ENCODE data around the gene NELL2.
"Not testable (repeated sequence)": the region's sequence is repeated elsewhere in the genome, so short reads cannot be mapped to it uniquely, and the experiment has no call there.

Gene NELL2

DNA sequence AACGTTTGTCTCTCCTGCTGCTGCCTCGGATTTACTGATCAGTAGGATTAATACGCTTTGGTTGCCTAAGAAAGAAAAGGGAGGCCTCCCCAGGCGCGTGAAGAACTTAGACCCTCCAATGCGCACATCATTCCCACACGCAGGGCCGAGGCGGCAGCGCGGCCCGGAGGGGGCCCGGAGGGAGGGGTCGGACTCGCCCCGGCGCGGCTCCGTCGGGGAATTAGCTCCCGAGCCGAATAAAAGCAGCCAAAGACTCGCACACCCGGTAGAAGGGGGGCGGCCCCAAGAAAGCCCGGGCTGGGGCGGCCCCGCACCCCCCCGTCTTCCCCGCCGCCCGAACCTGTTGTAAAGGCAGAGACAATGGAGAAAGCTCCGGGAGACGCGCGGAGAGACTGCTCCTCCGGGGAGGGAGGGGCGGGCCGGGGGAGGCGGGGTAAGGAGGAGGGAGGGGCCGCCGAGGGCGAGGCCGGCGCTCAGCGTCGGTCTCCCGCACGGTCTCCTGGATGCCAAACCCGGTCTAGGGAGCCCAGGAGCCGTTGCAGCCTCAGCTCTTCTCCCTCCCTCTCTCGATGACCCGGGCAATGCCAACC, at the start of gene NELL2:
Gene NELL2 (minus strand): TSS at position 362 of the 590 bp plus-strand sequence. CDS start 446 bp downstream, outside the sequence.
- no peak for DNase-seq (ENCODE audit: low read depth)

DNA sequence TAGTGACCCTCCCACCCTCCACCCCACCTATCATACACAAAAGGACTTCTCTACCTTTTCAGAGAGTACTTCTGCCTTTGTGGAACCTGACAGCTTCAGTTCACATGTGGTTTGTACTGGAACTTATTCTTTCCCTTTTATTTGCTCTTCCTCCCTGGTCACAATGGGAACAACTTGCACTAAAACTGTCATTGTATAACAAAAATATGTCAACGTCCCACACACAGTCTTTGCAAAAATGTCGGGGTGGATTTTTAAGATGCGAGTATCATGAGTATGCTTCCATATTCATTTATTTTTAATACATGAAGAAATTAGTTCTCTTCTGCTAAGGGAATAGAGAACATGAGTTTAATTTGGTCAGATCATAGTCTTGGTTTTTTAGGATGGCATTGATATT, 45.6 kb upstream of the NELL2 start:
- no peak for DNase-seq (ENCODE audit: low read depth)

DNA sequence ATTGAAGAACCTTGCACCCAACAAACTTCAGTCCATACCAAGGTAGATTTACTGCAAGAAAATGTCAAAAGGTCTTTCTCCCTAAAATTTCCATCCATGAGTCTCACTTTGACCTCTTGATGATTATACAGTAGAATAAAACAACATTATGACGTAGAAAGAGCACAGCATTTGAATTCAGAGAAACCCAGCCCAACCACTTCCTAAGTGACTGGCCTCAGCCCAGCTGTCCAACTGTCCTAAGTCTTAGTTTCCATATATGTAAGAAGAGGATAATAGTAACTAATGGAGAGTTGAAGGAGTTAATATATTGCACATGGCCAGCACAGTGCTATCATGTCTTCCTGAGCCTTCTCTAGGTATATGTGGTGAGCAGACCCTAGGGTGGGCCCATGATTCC, 41.0 kb upstream of the NELL2 start:
- no peak for DNase-seq (ENCODE audit: low read depth)

DNA sequence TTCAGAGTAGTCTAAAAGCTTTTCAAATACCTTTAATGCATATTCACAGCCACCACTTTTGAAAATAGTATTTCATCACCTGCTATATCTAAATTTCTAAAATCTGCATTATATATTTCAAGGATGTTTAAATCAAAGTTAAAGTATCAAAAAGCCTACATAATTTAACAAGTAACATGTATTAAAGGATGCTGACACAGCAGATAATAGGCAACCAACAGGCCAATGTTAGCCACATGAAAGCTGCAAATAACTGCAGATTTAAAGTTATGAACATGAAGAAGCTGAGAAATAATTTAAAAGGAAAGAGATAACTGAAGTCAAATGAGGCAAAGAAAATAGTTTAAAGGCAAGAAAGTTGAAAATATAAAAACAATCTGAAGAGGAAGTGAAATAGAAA, 39.8 kb upstream of the NELL2 start:
- no peak for DNase-seq (ENCODE audit: low read depth)

DNA sequence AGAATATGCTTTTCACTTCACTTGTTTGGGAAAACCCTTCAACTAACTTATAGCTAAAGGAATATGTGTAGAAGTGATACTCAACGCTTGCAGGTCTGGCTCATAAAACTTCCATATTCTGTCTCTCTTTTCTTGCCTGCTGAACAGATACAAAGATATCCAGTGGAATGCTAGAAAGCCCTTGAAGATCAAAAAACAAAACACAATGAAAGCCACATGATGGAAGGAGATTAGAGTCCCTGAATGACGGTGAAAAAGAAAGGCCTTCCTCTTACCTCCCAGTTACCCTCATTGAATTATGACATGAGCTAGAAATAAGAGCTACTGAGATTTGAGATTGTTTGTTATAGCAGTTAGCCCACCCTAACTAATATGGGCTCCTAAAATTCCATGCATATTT, 28.2 kb upstream of the NELL2 start:
- DNase-seq (ENCODE audit: low read depth) = no peak

DNA sequence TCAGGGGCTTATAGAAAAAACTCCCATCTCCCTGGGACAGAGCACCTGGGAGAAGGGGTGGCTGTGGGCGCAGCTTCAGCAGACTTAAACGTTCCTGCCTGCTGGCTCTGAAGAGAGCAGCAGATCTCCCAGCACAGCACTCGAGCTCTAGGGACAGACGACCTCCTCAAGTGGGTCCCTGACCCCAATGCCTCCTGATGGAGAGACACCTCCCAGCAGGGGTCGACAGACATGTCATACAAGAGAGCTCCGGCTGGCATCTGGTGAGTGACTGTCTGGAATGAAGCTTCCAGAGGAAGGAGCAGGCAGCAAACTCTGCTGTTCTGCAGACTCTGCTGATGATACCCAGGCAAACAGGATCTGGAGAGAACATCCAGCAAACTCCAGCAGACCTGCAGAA, 22.0 kb upstream of the NELL2 start:
- DNase-seq (ENCODE audit: low read depth) = not testable (repeated sequence)

DNA sequence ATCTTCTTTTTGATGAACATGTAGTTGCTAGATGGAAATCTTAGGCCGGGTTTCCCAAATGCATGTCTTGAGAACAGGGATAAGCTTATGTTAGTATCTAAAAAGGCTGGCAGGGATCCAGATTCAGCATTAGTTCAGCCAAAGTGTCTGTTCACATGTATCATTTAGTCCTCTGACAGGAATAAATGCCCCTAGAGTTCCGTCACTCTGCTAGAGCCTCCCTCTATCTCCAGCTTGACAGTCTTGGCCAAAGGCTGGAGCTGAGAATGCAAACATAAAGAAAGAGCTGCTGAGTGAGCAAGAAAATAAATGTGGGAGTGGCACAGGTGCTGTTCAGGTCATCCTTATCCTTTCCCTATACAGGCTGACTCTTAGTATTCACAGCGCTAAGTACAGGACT, 13.8 kb upstream of the NELL2 start:
- DNase-seq (ENCODE audit: low read depth) = no peak

DNA sequence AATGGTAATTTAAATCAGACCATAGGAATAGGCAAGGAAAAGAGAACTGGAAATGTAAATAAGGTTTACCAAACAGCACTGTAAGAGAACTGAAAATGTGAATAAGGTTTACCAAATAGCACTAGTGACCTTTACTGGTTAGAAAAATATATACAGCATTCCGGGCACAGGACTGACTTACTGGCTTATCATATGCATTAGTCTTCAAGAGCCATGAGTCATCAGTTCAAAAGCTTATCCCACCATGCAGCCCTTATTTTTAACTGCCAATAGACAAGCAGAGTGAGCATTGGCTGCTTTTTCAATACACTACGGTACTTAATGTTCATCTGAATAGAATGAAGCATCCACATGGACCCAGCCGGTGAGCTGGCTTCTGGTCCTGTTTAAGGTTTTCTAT, 13.0 kb upstream of the NELL2 start:
- no peak for DNase-seq (ENCODE audit: low read depth)

DNA sequence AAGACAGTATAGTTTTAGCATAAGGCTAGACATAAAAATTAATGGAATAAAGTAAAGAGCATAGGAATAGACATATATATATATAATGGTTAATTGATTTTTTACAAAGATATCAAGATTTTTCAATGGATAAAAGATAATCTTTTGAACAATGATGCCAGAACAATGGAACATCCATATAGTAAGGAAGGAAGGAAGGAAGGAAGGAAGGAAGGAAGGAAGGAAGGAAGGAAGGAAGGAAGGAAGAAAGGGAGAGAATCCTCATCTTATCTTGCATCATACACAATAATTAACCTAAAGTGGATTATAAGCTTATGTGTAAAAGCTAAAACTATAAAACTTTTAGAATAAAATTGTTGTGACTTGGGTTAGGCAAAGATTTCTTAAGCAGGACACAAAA, 9.8 kb upstream of the NELL2 start:
- no peak for DNase-seq (ENCODE audit: low read depth)

DNA sequence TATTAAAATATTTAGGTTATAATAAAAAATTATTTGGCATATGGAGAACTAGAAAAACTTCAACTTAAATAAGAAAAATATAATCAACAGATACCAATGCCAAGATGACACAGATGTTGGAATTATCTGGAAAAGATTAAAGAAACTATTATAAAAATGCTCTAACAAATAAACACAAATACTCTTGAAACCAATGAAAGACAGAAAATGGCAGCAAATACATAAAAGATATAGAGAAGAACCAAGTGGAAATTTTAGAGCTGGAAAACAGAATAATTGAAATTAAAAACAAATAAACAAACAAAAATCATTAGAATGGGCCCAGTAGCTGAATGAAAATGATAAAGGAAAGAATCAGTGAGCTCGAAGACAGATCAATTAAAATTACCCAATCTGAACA, 5.1 kb upstream of the NELL2 start:
- no peak for DNase-seq (ENCODE audit: low read depth)

DNA sequence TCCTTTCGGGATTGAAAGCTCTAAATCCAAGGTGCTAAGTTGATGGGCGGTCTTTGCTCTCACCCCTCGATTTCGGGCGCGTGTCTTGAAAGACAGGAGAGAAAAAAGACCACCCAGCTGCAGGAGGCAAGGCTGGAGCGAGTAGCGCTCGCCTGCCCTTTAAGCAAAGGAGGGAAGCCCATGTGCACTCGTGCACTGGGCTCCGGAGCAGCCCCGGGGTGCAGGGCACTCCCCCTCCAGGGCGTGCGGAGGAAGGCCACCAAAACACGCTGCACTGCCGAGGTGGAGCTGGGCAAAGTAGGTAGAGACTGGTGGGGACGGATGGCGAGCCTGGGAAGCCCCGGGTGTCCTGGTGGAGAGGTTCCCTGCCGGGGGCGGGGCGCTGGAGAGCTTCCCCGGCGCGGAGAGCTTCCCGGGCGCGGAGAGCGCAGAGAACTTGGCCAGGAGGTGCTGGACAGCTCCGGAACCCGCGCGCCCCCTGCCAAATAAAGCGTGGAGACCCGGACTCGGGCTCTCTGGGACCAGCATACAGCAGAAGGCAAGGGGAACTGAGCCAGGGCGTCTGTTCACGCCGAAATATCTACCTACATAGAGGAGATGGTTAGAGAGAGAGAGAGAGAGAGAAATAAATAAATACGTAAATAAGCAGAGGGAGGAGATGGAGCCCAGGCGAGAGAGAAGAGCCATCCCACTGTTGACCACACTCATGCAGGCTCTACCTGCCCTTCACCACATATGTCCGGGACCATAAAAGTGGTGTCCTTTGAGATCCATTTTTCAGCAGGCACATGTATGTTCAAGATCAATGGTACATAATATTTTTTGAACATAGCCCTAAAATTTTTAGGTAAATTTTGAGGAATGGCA, 662 bp upstream of the NELL2 start:
- no peak for DNase-seq (ENCODE audit: low read depth)

DNA sequence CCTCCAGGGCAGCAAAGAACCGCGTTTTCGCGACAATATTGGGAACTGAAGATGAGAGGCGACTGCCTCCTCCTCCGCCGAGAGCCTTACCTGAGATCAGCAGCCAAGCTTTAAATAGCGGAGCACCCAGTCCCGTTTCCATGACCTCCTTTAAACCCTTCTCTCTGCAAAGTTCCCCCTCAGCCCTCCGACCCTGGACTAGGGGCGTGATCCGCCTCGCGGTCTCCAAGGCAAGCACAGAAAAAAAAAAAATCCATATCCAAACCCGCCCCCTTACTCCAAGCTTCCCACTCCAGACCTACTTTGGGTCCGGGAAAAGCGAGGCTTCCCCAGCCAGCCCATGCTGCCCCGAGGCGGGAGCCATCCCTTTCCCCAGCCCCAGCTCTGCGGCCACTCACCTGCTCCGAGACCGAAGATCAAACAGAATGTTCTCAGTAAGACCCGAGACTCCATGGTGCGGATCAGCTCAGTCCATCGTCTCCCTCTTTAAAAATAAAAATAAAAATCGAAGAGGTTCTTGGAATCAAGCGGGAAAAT, 630 bp downstream of the NELL2 start:
- DNase-seq (ENCODE audit: low read depth) = no peak

DNA sequence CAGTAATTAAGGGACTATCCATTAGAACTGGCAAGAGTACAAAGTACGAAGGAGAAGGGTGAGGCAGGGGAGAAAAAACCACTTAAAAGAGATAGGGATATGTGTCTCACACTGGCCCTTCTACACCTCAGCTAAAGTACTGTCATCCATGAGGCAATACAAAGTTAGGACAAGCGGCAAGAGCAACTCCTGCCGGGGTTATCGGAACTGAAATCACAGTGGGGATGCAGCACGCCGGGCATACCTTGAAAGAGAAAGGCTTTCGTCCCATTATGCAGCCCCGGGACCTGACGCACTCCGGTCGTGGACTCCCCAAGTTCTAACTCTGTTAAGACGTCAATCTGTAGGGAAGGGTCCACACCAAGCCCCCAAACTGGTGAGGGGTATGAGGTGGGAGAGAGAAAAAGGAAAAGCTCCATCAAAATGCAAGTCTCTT, 1.1 kb downstream of the NELL2 start:
- no peak for DNase-seq (ENCODE audit: low read depth)

DNA sequence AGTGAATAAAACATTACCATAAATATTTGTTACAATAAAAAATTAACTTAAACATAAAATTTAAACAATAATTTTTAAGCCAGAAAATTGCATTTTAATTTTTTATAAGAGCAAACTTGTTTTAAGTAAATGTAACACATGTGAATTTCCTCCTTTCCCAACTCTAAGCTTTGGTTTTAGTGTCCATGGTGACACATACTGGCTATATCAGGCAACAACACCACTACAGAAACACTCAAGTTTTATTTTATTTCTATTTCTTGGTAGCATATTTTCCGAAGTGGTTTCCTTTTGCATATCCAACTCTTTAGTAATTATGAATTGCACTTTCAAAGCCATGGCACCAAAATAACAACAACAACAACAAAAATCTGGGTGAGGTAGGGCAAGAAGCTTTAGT, 2.2 kb downstream of the NELL2 start:
- DNase-seq (ENCODE audit: low read depth) = no peak

DNA sequence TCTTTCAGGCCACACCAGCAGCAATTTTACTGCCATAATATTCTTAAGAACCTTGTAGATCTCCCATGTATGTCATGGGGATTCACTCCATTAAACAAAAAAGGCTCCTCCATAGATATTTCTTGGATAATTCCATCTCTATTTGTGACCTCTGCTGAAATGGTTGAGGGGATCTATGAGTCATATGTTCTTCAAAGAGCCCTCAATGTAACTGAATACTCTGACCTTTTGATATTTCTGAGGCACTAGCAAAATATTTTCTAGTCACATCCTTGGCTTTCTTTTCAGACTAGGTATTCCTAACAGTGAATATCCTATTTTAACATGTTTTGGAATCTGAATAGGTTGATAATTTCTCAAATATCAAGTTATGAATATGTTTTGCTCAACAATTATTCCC, 6.6 kb downstream of the NELL2 start:
- DNase-seq (ENCODE audit: low read depth) = no peak

DNA sequence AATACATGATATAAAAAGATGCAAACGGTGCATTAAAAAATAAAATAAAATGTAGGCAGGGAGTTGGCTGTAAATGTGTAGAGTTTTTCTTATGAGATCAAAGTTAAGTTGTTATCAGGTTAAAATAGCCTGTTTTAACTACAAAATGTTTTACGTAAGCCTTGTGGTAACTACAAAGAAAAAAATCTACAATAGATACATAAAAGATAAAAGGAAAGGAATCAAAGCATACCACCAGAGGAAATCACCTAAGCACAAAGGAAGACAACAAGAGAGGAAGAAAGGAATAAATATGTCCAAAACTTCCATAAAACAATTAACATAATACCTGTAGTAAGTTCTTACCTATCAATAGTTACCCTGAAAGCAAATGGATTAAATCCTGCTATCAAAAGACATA, 12.2 kb downstream of the NELL2 start:
- DNase-seq (ENCODE audit: low read depth) = no peak

DNA sequence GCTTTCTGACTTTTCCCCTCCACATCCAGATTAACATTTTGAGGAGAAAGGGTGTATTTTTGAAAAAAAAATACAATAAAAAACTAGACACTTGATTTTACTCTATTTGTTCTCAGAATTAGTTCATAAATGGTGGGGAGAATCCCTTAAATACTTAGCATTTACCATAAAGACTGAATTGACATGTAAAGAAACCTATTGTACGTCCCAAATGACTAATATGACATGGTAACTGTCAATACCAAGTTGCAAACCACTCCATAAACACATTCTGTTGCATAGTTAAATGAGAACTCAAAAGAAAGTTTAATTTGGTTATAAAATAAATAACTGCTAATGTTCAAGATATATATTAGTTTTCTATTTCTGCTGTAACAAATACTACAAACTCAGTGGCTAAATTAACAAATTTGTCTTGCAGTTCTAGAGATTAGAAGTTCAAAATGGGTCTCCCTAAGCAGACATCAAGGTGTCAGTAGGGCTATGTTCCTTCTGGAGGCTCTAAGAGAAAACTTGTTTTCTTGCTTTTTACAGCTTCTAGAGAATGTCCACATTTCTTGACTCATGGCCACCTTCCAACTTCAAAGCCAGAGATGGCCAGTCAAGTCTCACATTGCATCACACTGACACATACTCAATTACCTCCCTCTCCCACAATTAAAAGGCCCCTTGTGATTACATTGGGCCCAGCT, 16.0 kb downstream of the NELL2 start:
- no peak for DNase-seq (ENCODE audit: low read depth)

DNA sequence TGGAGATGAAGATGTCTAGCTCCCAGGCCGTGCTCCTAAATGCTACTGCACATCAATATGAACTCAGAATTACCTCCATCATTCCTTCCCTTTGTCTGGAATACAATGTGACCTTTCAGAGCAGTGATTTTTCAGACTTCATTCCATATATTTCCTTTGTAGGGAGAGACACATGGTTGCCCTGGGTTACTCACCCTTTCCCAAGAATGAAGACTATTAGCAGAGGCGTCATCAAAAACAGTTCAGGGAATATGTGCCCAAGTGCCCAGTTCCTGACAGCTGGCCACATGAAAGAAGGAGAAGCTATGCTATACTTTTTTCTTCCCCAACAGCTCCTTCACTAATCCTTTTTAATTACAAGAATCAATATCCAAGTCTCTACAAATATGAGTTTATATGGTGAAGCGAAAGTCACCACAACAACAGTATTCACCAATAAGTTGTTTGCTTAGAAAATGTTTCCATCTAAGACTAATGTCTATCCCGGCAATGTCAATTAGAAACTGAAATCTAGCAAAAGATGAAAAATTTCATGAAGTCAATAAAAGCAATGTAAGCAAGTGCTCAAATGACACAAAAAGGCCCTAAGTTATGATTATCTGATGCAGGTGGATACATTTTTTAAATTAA, 17.8 kb downstream of the NELL2 start:
- DNase-seq (ENCODE audit: low read depth) = no peak

DNA sequence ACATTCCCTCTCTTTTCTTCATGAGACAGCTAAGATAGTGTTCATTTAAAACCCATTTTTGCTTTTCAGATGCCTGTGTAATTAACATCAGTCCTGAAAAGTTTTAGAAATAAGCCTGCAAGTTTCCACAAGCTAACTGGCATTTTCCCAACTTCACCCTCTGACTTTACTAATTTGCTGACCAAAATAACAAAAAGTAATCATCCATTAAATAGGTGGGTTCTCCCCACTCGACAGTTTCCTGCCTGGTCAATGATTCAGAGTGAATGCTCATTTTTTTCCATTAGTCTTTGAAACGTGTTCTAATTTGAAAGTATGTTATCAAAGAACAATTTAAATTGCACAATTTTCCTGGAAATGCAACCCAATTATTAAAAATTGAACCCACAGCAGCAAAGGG, 23.6 kb downstream of the NELL2 start:
- DNase-seq (ENCODE audit: low read depth) = no peak

DNA sequence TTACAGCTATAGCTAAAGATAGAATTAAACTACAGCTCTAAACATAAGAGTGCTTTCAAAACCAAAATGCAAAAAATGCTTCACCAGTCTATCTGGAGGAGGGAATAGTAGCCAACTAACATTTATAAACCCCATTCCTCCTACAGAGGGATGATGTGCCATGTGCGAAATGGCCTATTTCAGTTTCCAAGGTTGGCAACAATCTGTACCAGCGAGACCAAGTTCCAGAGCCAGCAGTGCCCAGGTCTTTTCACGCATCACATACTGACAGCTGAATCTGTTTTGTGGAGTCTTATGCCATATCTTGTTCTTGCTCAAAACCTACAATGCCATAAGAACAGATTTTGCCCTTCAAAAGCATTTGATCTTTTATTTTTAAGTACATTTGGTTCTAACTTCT, 24.5 kb downstream of the NELL2 start:
- DNase-seq (ENCODE audit: low read depth) = no peak

DNA sequence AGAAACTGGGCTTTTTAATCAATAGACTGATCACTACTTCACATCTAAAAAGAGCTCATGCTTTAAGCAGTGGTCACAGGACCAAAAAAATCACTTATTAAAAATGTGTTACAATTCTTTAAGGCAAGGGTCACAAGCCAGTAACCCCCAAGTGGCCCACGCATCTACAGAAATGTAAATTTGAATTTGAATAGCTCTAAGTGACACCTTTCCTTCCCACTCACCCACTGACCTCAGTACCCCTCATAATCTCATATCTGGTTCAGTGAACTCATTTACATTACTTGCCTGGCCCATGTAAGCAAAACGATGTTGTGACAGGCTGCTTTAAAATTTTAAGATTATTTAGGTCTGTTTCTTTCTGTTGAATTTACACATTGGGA, 27.4 kb downstream of the NELL2 start:
- no peak for DNase-seq (ENCODE audit: low read depth)

DNA sequence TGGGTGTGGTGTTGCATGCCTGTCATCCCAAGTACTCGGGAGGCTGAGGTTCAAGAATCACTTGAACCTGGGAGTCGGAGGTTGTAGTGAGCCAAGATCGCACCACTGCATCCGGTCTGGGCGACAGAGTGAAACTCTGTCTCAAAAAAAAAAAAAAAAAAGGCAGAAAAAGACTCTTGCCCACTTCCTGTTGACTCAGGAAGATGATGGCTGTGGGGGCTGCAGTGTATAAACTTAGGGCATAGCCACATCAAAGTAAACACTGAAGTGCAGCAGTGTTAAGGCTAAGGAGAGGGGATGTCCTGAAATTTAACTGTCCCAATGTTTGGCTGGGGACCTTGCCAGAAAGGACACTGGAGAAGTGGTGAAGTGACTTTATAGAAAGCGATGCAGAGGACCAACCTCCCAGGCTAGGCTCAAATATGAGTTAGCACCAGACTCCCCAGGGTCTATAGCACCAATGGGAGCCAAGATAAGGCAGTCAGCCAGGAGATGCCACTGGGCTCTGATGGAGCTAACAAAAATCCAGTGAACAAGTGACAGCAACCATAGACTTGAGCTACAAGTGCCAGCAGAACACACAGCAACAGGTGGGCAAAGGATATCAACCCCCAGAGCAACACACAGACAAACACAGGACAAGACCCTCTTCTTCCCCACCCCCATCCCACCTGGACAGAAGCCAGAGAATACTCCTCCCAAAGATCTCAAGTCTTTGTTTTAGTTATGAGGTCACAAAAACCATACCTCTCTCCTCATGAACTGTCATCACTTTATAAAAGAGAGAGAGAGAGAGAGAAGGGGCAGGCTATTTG, 28.0 kb downstream of the NELL2 start:
- DNase-seq (ENCODE audit: low read depth) = no peak
